GM23248 (cell line): Measurements from ENCODE around the gene UBASH3B.

Experiments used
- EZH2 ChIP-seq: fragments of 200-600 bp; sonication (generic); IDR thresholded peaks from 2 replicates; pipeline ENCODE4 v1.6.1; 2018; ENCODE audit warnings: antibody characterized with exemption, mild to moderate bottlenecking; ENCODE audit not compliant: insufficient read depth, poor library complexity, severe bottlenecking
- EZH2phosphoT487 ChIP-seq: fragments of 200-600 bp; sonication (generic); IDR thresholded peaks from 2 replicates; pipeline ENCODE4 v1.6.1; 2018; ENCODE audit warnings: antibody characterized with exemption, moderate library complexity, mild to moderate bottlenecking, low read depth; ENCODE audit not compliant: insufficient read depth

DNA sequence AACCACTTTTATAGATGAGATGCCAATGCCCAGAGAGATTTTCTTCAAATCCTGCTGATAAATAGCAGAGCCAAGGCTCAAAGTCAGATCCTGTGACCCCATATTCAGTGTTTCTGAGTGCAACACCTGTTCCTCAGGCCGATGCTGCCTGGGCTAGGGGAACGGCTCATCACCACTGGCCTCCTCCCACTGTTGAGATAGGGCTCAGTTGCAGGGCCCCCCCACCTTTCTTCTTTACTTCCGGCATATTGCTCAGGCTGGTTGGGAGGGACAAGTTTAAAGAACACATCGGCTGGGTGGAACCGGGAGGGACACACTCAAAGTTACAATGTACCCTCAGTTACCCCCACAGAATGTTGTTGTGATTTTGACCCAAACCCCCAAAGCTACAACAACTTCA, 94.5 kb downstream of the UBASH3B start:
- TF ChIP-seq EZH2phosphoT487, result no peak
- TF ChIP-seq EZH2, result no peak
